ENCODE results near the gene TP53RK. TPM values are rescaled to one million over a fixed set of nuclear protein-coding genes. Genes with fewer than 3 reads are reported as not detected.

The TP53RK gene
- total and polyA plus RNA-seq, 3 experiments from 2014 or later, result 14.1 to 17.4 (median 16.6) TPM

GRCh38 chr20:46721476-46721875, 32.2 kb upstream of the TP53RK start:
- Mint-ChIP-seq H3K4me1 (no peaks in the 10 kb centered on the region), H3K27me3 (peaks cover 0 to 11% of the 10 kb centered on the region in 2 donors), H3K36me3 (peaks cover 0 to 9% (median 0%) of the 10 kb centered on the region in 3 donors)

GRCh38 chr20:46720776-46721425, 31.7 kb upstream of the TP53RK start:
- ChIA-PET CTCF (no interaction called here), POLR2A (no interaction called here)
- no peak overlapping the region for H3K27ac Mint-ChIP-seq
- Histone ChIP-seq H3K4me3 (ENCODE audit: low read length) (no peak overlapping the region), H3K36me3 (ENCODE audit: insufficient read depth, low read length) (no peaks in the 10 kb centered on the region), H3K4me1 (ENCODE audit: insufficient read depth, low read length) (no peaks in the 10 kb centered on the region), H3K27me3 (ENCODE audit: insufficient read depth, low read length, poor library complexity, severe bottlenecking) (no peaks in the 10 kb centered on the region), H3K9me3 (ENCODE audit: low read length) (no peaks in the 10 kb centered on the region), H3K27ac (ENCODE audit: low read depth, low read length) (no peak overlapping the region)
- H3K9me3 Mint-ChIP-seq, result peaks cover 0 to 8% (median 2%) of the 10 kb centered on the region in 5 donors
- no peak for DNase-seq
- H3K27me3 Mint-ChIP-seq, result peaks cover 0 to 9% of the 10 kb centered on the region in 2 donors
- no peak overlapping the region for H3K4me3 Mint-ChIP-seq
- H3K4me1 Mint-ChIP-seq, result no peaks in the 10 kb centered on the region
- H3K36me3 Mint-ChIP-seq, result peaks cover 0 to 9% (median 0%) of the 10 kb centered on the region in 3 donors

More at GRCh38 chr20:46721476-46721875, 32.2 kb upstream of the TP53RK start:
- Histone ChIP-seq H3K4me1 (ENCODE audit: insufficient read depth, low read length) (no peaks in the 10 kb centered on the region), H3K36me3 (ENCODE audit: insufficient read depth, low read length) (no peaks in the 10 kb centered on the region), H3K9me3 (ENCODE audit: low read length) (no peaks in the 10 kb centered on the region), H3K27ac (ENCODE audit: low read depth, low read length) (no peak overlapping the region), H3K4me3 (ENCODE audit: low read length) (no peak overlapping the region), H3K27me3 (ENCODE audit: insufficient read depth, low read length, poor library complexity, severe bottlenecking) (no peaks in the 10 kb centered on the region)
- no peak overlapping the region for H3K4me3 Mint-ChIP-seq
- DNase-seq, result no peak
- ChIA-PET POLR2A (no interaction called here), CTCF (no interaction called here)
- H3K27ac Mint-ChIP-seq, result no peak overlapping the region
- H3K9me3 Mint-ChIP-seq, result peaks cover 0 to 8% (median 2%) of the 10 kb centered on the region in 5 donors

- no peaks in the 10 kb centered on the region for H3K4me1 ChIP-seq (ENCODE audit: insufficient read depth, low read length)
- peaks cover 4 to 15% of the 10 kb centered on the region in 2 donors for H3K27me3 Mint-ChIP-seq
- CTCF ChIA-PET, result no interaction called here
- POLR2A ChIA-PET, result no interaction called here
- H3K36me3 Mint-ChIP-seq, result peaks cover 0 to 9% (median 0%) of the 10 kb centered on the region in 3 donors
- H3K9me3 ChIP-seq (ENCODE audit: low read length), result no peaks in the 10 kb centered on the region
- no peak overlapping the region for H3K4me3 Mint-ChIP-seq
- H3K27me3 ChIP-seq (ENCODE audit: insufficient read depth, low read length, poor library complexity, severe bottlenecking), result peaks cover 2% of the 10 kb centered on the region
- DNase-seq, result no peak
- no peaks in the 10 kb centered on the region for H3K4me1 Mint-ChIP-seq
- H3K9me3 Mint-ChIP-seq, result peaks cover 0 to 8% (median 2%) of the 10 kb centered on the region in 5 donors
- H3K27ac Mint-ChIP-seq, result no peak overlapping the region
- no peak overlapping the region for H3K4me3 ChIP-seq (ENCODE audit: low read length)
- no peak overlapping the region for H3K27ac ChIP-seq (ENCODE audit: low read depth, low read length)
- no peaks in the 10 kb centered on the region for H3K36me3 ChIP-seq (ENCODE audit: insufficient read depth, low read length)
Observed at GRCh38 chr20:46720019-46720418, 30.8 kb upstream of the TP53RK start.

GRCh38 chr20:46717818-46718541, 28.7 kb upstream of the TP53RK start:
- Mint-ChIP-seq H3K36me3 (peaks cover 0 to 9% (median 0%) of the 10 kb centered on the region in 3 donors), H3K27me3 (peaks cover 18 to 34% of the 10 kb centered on the region in 2 donors), H3K4me1 (no peaks in the 10 kb centered on the region), H3K4me3 (no peak overlapping the region), H3K27ac (no peak overlapping the region), H3K9me3 (peaks cover 0 to 8% (median 2%) of the 10 kb centered on the region in 5 donors)
- Histone ChIP-seq H3K4me3 (ENCODE audit: low read length) (no peak overlapping the region), H3K9me3 (ENCODE audit: low read length) (no peaks in the 10 kb centered on the region), H3K36me3 (ENCODE audit: insufficient read depth, low read length) (no peaks in the 10 kb centered on the region), H3K27me3 (ENCODE audit: insufficient read depth, low read length, poor library complexity, severe bottlenecking) (peaks cover 5% of the 10 kb centered on the region), H3K4me1 (ENCODE audit: insufficient read depth, low read length) (no peaks in the 10 kb centered on the region), H3K27ac (ENCODE audit: low read depth, low read length) (no peak overlapping the region)
- no peak for DNase-seq
- ChIA-PET CTCF (no interaction called here), POLR2A (no interaction called here)

- POLR2A ChIA-PET, result no interaction called here
- Mint-ChIP-seq H3K27ac (no peak overlapping the region), H3K27me3 (peaks cover 36 to 52% of the 10 kb centered on the region in 2 donors), H3K9me3 (peaks cover 0 to 5% (median under 1%) of the 10 kb centered on the region in 5 donors), H3K36me3 (peaks cover 0 to 7% (median 0%) of the 10 kb centered on the region in 3 donors), H3K4me3 (no peak overlapping the region), H3K4me1 (peaks cover 2 to 3% (median 2%) of the 10 kb centered on the region in 3 donors)
- peaks cover 6% of the 10 kb centered on the region for H3K27me3 ChIP-seq (ENCODE audit: insufficient read depth, low read length, poor library complexity, severe bottlenecking)
- no peak overlapping the region for H3K4me3 ChIP-seq (ENCODE audit: low read length)
- CTCF ChIA-PET, result no interaction called here
- H3K36me3 ChIP-seq (ENCODE audit: insufficient read depth, low read length), result no peaks in the 10 kb centered on the region
- H3K27ac ChIP-seq (ENCODE audit: low read depth, low read length), result no peak overlapping the region
- no peak for DNase-seq
- H3K9me3 ChIP-seq (ENCODE audit: low read length), result no peaks in the 10 kb centered on the region
- H3K4me1 ChIP-seq (ENCODE audit: insufficient read depth, low read length), result no peaks in the 10 kb centered on the region
Observed at GRCh38 chr20:46715292-46715756, 26.1 kb upstream of the TP53RK start.

GRCh38 chr20:46713957-46714834, 25.0 kb upstream of the TP53RK start:
- Histone ChIP-seq H3K27ac (ENCODE audit: low read depth, low read length) (no peak overlapping the region), H3K27me3 (ENCODE audit: insufficient read depth, low read length, poor library complexity, severe bottlenecking) (peaks cover 12% of the 10 kb centered on the region), H3K36me3 (ENCODE audit: insufficient read depth, low read length) (no peaks in the 10 kb centered on the region), H3K9me3 (ENCODE audit: low read length) (no peaks in the 10 kb centered on the region), H3K4me3 (ENCODE audit: low read length) (no peak overlapping the region), H3K4me1 (ENCODE audit: insufficient read depth, low read length) (peaks cover 5% of the 10 kb centered on the region)
- Mint-ChIP-seq H3K27me3 (peaks cover 42 to 52% of the 10 kb centered on the region in 2 donors), H3K27ac (no peak overlapping the region), H3K9me3 (peaks cover 0 to 2% (median 0%) of the 10 kb centered on the region in 5 donors), H3K4me1 (peaks cover 7 to 9% (median 8%) of the 10 kb centered on the region in 3 donors), H3K36me3 (no peaks in the 10 kb centered on the region), H3K4me3 (no peak overlapping the region)
- DNase-seq, result no peak
- CTCF ChIA-PET, result no interaction called here
- POLR2A ChIA-PET, result no interaction called here

GRCh38 chr20:46712056-46712636, 22.9 kb upstream of the TP53RK start:
- peaks cover 49 to 71% of the 10 kb centered on the region in 2 donors for H3K27me3 Mint-ChIP-seq
- peaks cover 0 to under 1% (median 0%) of the 10 kb centered on the region in 5 donors for H3K9me3 Mint-ChIP-seq
- H3K36me3 ChIP-seq (ENCODE audit: insufficient read depth, low read length), result no peaks in the 10 kb centered on the region

More at GRCh38 chr20:46712056-46712636, 22.9 kb upstream of the TP53RK start:
- Histone ChIP-seq H3K4me1 (ENCODE audit: insufficient read depth, low read length) (peaks cover 5% of the 10 kb centered on the region), H3K27ac (ENCODE audit: low read depth, low read length) (no peak overlapping the region), H3K4me3 (ENCODE audit: low read length) (no peak overlapping the region), H3K9me3 (ENCODE audit: low read length) (no peaks in the 10 kb centered on the region), H3K27me3 (ENCODE audit: insufficient read depth, low read length, poor library complexity, severe bottlenecking) (peaks cover 28% of the 10 kb centered on the region)
- CTCF ChIA-PET, result no interaction called here
- POLR2A ChIA-PET, result no interaction called here
- H3K4me1 Mint-ChIP-seq, result peaks cover 10 to 13% (median 12%) of the 10 kb centered on the region in 3 donors
- no peak overlapping the region for H3K4me3 Mint-ChIP-seq
- no peak overlapping the region for H3K27ac Mint-ChIP-seq
- no peaks in the 10 kb centered on the region for H3K36me3 Mint-ChIP-seq
- no peak for DNase-seq
